Stimulated activated CD8-positive, alpha-beta memory T cell treated with anti-CD3 and anti-CD28 coated beads, Interleukin-7, amount 100 ng/mL, for 4 hours (primary cell): ENCODE results near the gene FOXJ3.

Source experiments
- DNase-seq, 2 donors: peaks; one replicate each; pipeline ENCODE4 v3.0.0-alpha.2; 2020; ENCODE audit warnings: low read depth in 2 of 2

Gene FOXJ3

GRCh38 chr1:42144711-42145388 is 190.2 kb downstream of the FOXJ3 start:
- DNase-seq = no peak

GRCh38 chr1:42143896-42144710 is 190.9 kb downstream of the FOXJ3 start:
- no peak for DNase-seq

GRCh38 chr1:42142894-42143675 is 191.9 kb downstream of the FOXJ3 start:
- DNase-seq = no peak

GRCh38 chr1:42141978-42142377 is 193.1 kb downstream of the FOXJ3 start:
- DNase-seq = no peak

- no peak for DNase-seq
Observed at GRCh38 chr1:42140191-42140590, 194.8 kb downstream of the FOXJ3 start.

- DNase-seq = no peak
Observed at GRCh38 chr1:42139444-42139843, 195.6 kb downstream of the FOXJ3 start.

GRCh38 chr1:42138586-42138985 is 196.4 kb downstream of the FOXJ3 start:
- no peak for DNase-seq

- DNase-seq = no peak
Observed at GRCh38 chr1:42137766-42138165, 197.3 kb downstream of the FOXJ3 start.

GRCh38 chr1:42136466-42136865 is 198.6 kb downstream of the FOXJ3 start:
- DNase-seq = no peak

GRCh38 chr1:42135426-42135825 is 199.6 kb downstream of the FOXJ3 start:
- DNase-seq = no peak

GRCh38 chr1:42133809-42134526 is 201.1 kb downstream of the FOXJ3 start:
- no peak for DNase-seq

- no peak for DNase-seq
Observed at GRCh38 chr1:42133390-42133789, 201.6 kb downstream of the FOXJ3 start.

GRCh38 chr1:42130061-42130660 is 204.9 kb downstream of the FOXJ3 start:
- DNase-seq = no peak

- DNase-seq = no peak
Observed at GRCh38 chr1:42128964-42129363, 206.1 kb downstream of the FOXJ3 start.

GRCh38 chr1:42128499-42128898 is 206.5 kb downstream of the FOXJ3 start:
- no peak for DNase-seq

GRCh38 chr1:42127767-42128166 is 207.3 kb downstream of the FOXJ3 start:
- DNase-seq = no peak
